Measurements from ENCODE around the gene SLC16A13.

DNA sequence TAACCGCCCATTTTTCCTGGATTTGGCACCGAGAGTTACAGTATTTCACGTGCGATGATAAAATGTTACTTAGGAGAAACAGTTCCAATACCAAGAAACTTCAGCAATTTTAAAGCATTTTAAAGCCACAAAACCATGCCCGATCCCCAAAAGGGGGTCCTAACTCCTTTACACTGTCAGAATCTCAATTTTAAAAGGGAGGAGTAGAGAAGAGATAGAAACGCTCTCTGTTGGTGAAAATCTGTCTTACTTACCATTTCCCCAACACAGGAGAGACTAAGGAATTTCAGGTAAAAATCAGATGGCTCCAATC is 23.9 kb upstream of the SLC16A13 start:
- no peak for TF ChIP-seq RAD21 (IDR thresholded peaks at IDR 0.05)
- TF ChIP-seq, protein P1, sequence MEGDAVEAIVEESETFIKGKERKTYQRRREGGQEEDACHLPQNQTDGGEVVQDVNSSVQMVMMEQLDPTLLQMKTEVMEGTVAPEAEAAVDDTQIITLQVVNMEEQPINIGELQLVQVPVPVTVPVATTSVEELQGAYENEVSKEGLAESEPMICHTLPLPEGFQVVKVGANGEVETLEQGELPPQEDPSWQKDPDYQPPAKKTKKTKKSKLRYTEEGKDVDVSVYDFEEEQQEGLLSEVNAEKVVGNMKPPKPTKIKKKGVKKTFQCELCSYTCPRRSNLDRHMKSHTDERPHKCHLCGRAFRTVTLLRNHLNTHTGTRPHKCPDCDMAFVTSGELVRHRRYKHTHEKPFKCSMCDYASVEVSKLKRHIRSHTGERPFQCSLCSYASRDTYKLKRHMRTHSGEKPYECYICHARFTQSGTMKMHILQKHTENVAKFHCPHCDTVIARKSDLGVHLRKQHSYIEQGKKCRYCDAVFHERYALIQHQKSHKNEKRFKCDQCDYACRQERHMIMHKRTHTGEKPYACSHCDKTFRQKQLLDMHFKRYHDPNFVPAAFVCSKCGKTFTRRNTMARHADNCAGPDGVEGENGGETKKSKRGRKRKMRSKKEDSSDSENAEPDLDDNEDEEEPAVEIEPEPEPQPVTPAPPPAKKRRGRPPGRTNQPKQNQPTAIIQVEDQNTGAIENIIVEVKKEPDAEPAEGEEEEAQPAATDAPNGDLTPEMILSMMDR (IDR thresholded peaks at IDR 0.05; ENCODE audit: low read depth, low read length, missing input control), result no peak
- TF ChIP-seq GABPA (IDR thresholded peaks at IDR 0.05 in 1 of 2, conservative IDR thresholded peaks at IDR 0.05 in 1 of 2), result no peak
- TF ChIP-seq EGR1 (IDR thresholded peaks at IDR 0.05; ENCODE audit: low read depth in 2 of 2), result no peak
- no peak for TF ChIP-seq TAF1 (conservative IDR thresholded peaks at IDR 0.05)
- TF ChIP-seq, protein P2, sequence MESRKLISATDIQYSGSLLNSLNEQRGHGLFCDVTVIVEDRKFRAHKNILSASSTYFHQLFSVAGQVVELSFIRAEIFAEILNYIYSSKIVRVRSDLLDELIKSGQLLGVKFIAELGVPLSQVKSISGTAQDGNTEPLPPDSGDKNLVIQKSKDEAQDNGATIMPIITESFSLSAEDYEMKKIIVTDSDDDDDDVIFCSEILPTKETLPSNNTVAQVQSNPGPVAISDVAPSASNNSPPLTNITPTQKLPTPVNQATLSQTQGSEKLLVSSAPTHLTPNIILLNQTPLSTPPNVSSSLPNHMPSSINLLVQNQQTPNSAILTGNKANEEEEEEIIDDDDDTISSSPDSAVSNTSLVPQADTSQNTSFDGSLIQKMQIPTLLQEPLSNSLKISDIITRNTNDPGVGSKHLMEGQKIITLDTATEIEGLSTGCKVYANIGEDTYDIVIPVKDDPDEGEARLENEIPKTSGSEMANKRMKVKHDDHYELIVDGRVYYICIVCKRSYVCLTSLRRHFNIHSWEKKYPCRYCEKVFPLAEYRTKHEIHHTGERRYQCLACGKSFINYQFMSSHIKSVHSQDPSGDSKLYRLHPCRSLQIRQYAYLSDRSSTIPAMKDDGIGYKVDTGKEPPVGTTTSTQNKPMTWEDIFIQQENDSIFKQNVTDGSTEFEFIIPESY (IDR thresholded peaks at IDR 0.05), result no peak
- TF ChIP-seq, protein P3, sequence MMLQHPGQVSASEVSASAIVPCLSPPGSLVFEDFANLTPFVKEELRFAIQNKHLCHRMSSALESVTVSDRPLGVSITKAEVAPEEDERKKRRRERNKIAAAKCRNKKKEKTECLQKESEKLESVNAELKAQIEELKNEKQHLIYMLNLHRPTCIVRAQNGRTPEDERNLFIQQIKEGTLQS (IDR thresholded peaks at IDR 0.05), result no peak
- no peak for TF ChIP-seq HNF4G (IDR thresholded peaks at IDR 0.05)
- TF ChIP-seq, protein P4, sequence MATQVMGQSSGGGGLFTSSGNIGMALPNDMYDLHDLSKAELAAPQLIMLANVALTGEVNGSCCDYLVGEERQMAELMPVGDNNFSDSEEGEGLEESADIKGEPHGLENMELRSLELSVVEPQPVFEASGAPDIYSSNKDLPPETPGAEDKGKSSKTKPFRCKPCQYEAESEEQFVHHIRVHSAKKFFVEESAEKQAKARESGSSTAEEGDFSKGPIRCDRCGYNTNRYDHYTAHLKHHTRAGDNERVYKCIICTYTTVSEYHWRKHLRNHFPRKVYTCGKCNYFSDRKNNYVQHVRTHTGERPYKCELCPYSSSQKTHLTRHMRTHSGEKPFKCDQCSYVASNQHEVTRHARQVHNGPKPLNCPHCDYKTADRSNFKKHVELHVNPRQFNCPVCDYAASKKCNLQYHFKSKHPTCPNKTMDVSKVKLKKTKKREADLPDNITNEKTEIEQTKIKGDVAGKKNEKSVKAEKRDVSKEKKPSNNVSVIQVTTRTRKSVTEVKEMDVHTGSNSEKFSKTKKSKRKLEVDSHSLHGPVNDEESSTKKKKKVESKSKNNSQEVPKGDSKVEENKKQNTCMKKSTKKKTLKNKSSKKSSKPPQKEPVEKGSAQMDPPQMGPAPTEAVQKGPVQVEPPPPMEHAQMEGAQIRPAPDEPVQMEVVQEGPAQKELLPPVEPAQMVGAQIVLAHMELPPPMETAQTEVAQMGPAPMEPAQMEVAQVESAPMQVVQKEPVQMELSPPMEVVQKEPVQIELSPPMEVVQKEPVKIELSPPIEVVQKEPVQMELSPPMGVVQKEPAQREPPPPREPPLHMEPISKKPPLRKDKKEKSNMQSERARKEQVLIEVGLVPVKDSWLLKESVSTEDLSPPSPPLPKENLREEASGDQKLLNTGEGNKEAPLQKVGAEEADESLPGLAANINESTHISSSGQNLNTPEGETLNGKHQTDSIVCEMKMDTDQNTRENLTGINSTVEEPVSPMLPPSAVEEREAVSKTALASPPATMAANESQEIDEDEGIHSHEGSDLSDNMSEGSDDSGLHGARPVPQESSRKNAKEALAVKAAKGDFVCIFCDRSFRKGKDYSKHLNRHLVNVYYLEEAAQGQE (IDR thresholded peaks at IDR 0.05), result no peak

Measured in liver (tissue), 3 donors.